Measurements from ENCODE around the gene MRGPRE. TPM values are rescaled to one million over a fixed set of nuclear protein-coding genes. Genes with fewer than 3 reads are reported as not detected.

MRGPRE gene
- polyA plus RNA-seq, 1 donor from 2014 or later, result not detected

- H3K27ac Mint-ChIP-seq, result no peak overlapping the region
- H3K9me3 Mint-ChIP-seq, result no peaks in the 10 kb centered on the region
- H3K4me1 Mint-ChIP-seq, result no peaks in the 10 kb centered on the region
- no peak overlapping the region for H3K4me3 Mint-ChIP-seq
- H3K27me3 Mint-ChIP-seq, result no peaks in the 10 kb centered on the region
- no peaks in the 10 kb centered on the region for H3K36me3 Mint-ChIP-seq
Observed at GRCh38 chr11:3197044-3197695, 35.0 kb downstream of the MRGPRE start.

GRCh38 chr11:3196161-3197043 lies 35.8 kb downstream of the MRGPRE start:
- Mint-ChIP-seq H3K27me3 (no peaks in the 10 kb centered on the region), H3K4me3 (no peak overlapping the region), H3K36me3 (no peaks in the 10 kb centered on the region), H3K9me3 (no peaks in the 10 kb centered on the region), H3K27ac (no peak overlapping the region), H3K4me1 (no peaks in the 10 kb centered on the region)

- Mint-ChIP-seq H3K27ac (no peak overlapping the region), H3K27me3 (no peaks in the 10 kb centered on the region), H3K4me1 (no peaks in the 10 kb centered on the region), H3K4me3 (no peak overlapping the region), H3K36me3 (no peaks in the 10 kb centered on the region), H3K9me3 (no peaks in the 10 kb centered on the region)
Observed at GRCh38 chr11:3195251-3196160, 36.7 kb downstream of the MRGPRE start.

DNA sequence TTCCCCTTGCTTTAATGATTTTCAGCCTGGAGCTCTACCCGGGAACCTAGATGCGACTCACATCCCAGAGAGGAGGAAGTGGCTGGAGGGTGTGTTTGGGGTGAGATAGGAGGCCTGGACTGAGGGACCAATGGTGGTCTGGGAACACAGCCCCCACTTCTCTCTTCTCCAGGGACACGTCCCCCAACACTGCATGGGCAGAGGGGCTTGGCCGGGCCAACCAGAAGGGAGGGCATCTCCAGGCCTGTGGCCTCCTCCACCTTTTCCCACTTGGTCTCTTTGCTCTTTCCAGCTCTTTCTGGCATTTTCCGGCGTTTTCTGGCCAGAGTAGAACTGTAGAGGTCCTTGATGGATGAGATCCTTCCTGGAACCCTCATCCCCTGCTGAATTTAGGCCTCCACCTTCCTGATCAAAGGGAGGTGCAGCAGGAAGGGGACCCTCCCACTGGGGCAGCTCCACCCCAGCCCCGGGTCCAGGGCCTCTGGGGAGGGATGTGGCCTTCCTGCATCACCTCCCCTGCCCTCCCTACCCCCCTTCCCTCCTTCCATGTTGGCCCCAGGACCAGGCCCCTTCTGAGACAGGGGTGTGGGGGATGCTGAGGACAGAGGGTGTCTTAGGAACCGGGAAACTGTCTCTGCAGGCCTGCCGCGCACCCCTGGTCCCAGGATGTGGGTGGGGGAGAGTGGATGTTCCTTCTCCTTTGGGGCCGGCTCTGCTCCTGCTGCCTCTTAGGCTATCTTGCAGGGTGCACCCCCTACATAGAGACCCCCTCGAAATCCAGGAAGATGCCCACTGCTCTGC lies 38.0 kb downstream of the MRGPRE start:
- no peaks in the 10 kb centered on the region for H3K9me3 Mint-ChIP-seq
- peaks cover 2% of the 10 kb centered on the region for H3K36me3 Mint-ChIP-seq
- H3K4me3 Mint-ChIP-seq, result no peak overlapping the region
- H3K27ac Mint-ChIP-seq, result no peak overlapping the region
- no peaks in the 10 kb centered on the region for H3K4me1 Mint-ChIP-seq
- no peaks in the 10 kb centered on the region for H3K27me3 Mint-ChIP-seq

- no peak overlapping the region for H3K27ac Mint-ChIP-seq
- no peaks in the 10 kb centered on the region for H3K9me3 Mint-ChIP-seq
- peaks cover 2% of the 10 kb centered on the region for H3K36me3 Mint-ChIP-seq
- H3K4me1 Mint-ChIP-seq, result no peaks in the 10 kb centered on the region
- no peaks in the 10 kb centered on the region for H3K27me3 Mint-ChIP-seq
- no peak overlapping the region for H3K4me3 Mint-ChIP-seq
Observed at GRCh38 chr11:3193373-3194015, 38.7 kb downstream of the MRGPRE start.

- Mint-ChIP-seq H3K4me3 (no peak overlapping the region), H3K4me1 (no peaks in the 10 kb centered on the region), H3K27me3 (no peaks in the 10 kb centered on the region), H3K9me3 (no peaks in the 10 kb centered on the region), H3K36me3 (peaks cover 2% of the 10 kb centered on the region), H3K27ac (no peak overlapping the region)
Observed at GRCh38 chr11:3192511-3193372, 39.5 kb downstream of the MRGPRE start.

- Mint-ChIP-seq H3K27ac (no peak overlapping the region), H3K9me3 (no peaks in the 10 kb centered on the region), H3K4me3 (no peak overlapping the region), H3K27me3 (no peaks in the 10 kb centered on the region), H3K4me1 (no peaks in the 10 kb centered on the region), H3K36me3 (peaks cover 2% of the 10 kb centered on the region)
Observed at GRCh38 chr11:3191586-3192324, 40.5 kb downstream of the MRGPRE start.

- peaks cover 2% of the 10 kb centered on the region for H3K36me3 Mint-ChIP-seq
- no peak overlapping the region for H3K4me3 Mint-ChIP-seq
- H3K9me3 Mint-ChIP-seq, result no peaks in the 10 kb centered on the region
- H3K27ac Mint-ChIP-seq, result no peak overlapping the region
- H3K27me3 Mint-ChIP-seq, result no peaks in the 10 kb centered on the region
- H3K4me1 Mint-ChIP-seq, result no peaks in the 10 kb centered on the region
Observed at GRCh38 chr11:3190600-3190999, 41.6 kb downstream of the MRGPRE start.

GRCh38 chr11:3189886-3190583 lies 42.2 kb downstream of the MRGPRE start:
- Mint-ChIP-seq H3K9me3 (no peaks in the 10 kb centered on the region), H3K4me1 (no peaks in the 10 kb centered on the region), H3K27me3 (no peaks in the 10 kb centered on the region), H3K4me3 (no peak overlapping the region), H3K27ac (no peak overlapping the region), H3K36me3 (peaks cover 2% of the 10 kb centered on the region)

GRCh38 chr11:3189196-3189843 lies 42.9 kb downstream of the MRGPRE start:
- Mint-ChIP-seq H3K9me3 (no peaks in the 10 kb centered on the region), H3K27ac (no peak overlapping the region), H3K27me3 (no peaks in the 10 kb centered on the region), H3K4me1 (no peaks in the 10 kb centered on the region), H3K4me3 (no peak overlapping the region), H3K36me3 (peaks cover 2% of the 10 kb centered on the region)

DNA sequence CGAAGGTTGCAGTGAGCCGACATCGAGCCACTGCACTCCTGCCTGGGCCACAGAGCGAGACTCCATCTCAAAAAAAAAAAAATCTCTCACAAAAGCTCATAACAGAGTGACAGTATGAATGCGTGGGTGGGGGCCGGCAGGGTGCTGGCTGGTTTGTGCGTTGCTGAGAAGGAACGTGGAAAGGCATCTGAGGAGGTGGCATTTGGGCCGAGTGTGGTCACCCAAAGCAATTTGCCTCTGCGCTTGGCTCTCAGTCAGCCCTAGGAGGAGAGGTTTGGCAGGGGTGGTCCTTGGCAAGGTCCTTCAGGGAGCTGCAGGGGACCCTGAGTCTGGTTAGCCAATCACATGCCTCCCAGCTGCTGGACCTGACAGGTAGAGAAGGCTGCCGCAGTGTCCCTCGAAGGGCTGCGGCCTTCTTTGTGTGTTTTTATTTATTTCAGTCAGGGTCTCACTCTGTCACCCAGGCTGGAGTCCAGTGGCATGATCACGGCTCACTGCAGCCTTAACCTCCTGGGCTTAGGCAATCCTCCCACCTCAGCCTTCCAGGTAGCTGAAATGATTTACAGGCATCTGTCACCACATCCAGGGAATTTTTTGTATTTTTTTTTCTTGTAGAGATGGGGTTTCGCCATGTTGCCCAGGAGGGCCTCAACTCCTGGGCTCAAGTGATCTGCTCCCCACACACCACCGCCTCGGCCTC lies 43.6 kb downstream of the MRGPRE start:
- no peak overlapping the region for H3K27ac Mint-ChIP-seq
- H3K4me1 Mint-ChIP-seq, result no peaks in the 10 kb centered on the region
- H3K36me3 Mint-ChIP-seq, result peaks cover 2% of the 10 kb centered on the region
- H3K4me3 Mint-ChIP-seq, result no peak overlapping the region
- H3K27me3 Mint-ChIP-seq, result peaks cover 1% of the 10 kb centered on the region
- H3K9me3 Mint-ChIP-seq, result no peaks in the 10 kb centered on the region
